Measurements from ENCODE around the gene CST9.

CST9 gene

GRCh38 chr20:23636908-23637281 lies 31.2 kb upstream of the CST9 start:
- TF ChIP-seq CTCF (IDR thresholded peaks at IDR 0.05) = no peak

- TF ChIP-seq CTCF (IDR thresholded peaks at IDR 0.05) = no peak
Observed at GRCh38 chr20:23636182-23636907, 30.6 kb upstream of the CST9 start.

GRCh38 chr20:23634985-23635767 lies 29.5 kb upstream of the CST9 start:
- TF ChIP-seq CTCF (IDR thresholded peaks at IDR 0.05) = no peak

GRCh38 chr20:23634044-23634801 lies 28.5 kb upstream of the CST9 start:
- TF ChIP-seq CTCF (IDR thresholded peaks at IDR 0.05) = no peak

- no peak for TF ChIP-seq CTCF (IDR thresholded peaks at IDR 0.05)
Observed at GRCh38 chr20:23632711-23633573, 27.2 kb upstream of the CST9 start.

- TF ChIP-seq CTCF (IDR thresholded peaks at IDR 0.05) = no peak
Observed at GRCh38 chr20:23631981-23632710, 26.4 kb upstream of the CST9 start.
